ENCODE data around the gene CNDP1.

CNDP1 gene

DNA sequence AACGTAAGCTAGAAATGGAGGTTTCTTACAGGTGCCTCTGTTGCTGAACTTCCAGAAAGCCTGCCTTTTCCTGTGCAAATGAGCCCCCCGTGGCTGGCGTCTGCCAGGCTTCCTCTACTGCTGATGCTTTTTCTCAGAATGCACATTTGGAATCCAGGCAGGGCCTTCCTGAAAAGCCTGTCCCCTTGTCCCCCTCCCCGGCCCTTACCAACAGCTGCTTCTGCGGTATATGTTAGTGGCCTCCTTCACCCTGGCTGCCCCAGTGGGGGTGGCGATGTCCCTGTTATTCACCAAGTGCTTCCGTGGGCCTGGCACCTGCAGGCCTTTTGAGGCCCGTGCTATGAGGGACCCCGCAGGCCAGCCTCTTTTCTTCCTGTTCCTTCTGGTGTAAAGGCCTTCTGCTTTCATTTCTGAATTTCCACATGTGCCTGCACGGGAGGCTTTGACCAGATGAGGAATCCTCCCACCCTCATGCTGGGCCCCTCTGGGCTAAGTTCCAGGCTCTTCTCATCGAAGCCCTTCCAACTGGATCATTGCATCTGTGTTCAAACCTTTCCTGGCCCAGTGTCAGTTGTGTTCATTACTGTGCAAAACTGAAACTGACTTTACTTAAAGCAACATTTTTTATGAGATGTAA is 27.7 kb upstream of the CNDP1 start:
- in situ Hi-C loops (cut with HindIII; ENCODE audit: low sequenced_read_pairs): no loop called here

DNA sequence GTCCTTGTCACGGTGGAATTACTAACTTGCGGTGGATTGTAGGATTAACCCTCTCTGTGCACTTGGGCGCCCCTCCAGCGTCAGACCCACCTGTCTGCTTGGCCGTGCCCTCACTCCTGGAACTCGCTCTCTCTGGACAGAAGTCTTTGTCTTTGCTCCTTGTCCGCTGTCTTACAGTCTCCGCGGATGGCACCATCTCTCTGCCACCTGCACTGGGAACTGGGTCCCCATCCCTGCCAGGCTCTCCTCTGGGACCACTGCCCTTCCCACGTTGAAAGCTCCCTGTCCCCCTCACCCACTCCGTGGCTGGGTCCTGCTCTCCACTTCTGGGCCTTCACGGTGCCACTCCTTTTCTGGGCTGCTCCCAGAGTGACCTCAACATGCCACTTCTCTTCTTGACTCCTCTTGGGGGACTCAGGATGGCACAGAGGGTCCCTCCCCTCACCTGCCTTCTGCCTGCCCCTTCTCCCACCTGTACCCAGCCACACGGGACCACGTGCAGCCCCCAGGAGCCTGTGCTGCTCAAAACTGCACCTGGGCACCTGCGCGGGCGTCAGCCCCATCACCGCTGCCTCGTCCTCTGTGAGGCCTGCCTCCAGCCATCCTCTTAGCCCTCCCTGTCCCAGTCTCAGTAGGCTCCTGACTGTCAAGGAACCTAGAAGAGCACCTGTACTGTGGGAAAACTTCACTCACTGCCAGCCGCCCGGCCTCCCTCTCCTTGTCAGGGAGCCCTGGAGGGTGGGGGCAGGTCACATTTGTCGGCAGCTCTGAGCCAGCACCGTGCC is 27.0 kb upstream of the CNDP1 start:
- in situ Hi-C loops (cut with HindIII; ENCODE audit: low sequenced_read_pairs): no loop called here

DNA sequence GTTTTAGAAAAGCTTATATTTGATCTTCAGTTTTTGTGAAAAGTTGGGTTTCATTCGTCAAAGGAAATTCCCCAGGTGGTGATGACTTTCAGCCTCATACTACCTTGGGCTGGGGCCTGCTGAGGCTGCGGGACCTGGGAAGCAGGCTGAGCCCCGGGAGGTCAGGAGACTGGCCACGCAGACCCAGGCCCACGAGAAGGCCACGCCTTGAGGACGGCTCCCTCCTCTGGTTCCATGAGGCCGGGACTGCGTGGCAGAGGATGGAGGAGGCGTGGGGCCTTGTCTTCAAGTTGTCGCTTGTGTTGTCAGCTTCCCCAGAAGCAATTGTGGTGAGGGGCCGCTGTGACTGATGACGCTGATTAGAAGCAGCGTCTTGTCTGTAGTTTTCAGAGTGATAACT is 26.4 kb upstream of the CNDP1 start:
- in situ Hi-C loops (cut with HindIII; ENCODE audit: low sequenced_read_pairs): no loop called here

DNA sequence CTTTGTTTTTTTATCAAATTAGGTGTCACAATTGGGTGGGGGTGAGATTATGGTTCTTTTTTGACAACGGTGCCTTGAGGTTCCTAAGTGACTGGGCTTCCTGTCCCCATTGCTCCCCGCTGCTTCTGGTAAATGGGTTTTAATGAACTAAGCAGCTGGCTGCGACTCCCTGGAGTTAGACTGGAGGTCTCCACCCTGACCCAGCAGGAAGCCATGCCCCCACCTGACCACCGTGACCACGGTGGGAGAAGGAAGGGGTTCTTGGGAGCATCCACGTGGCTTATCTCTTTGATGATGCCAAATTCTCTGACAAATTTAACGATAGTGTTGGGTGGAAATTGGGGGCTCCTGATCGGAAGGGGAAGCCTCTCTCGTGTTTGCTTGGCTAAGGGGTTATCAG is 25.9 kb upstream of the CNDP1 start:
- in situ Hi-C loops (cut with HindIII; ENCODE audit: low sequenced_read_pairs): no loop called here

DNA sequence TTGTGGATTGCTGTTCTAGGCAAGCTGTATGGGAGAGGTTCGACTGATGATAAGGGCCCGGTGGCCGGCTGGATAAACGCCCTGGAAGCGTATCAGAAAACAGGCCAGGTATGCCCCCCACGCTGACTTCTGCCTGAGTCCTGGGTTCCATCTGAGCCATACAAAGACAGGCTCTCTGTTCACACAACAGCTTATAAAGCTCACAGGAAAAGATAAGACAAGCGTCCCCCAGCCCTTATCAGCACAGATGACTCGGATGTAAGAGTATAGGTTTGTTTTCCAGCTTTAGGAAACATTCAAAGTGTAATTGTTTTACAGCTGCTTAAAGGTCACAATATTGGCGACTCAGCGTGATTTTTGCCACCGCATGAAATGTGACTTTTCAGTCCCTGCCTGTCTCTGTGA is 25.5 kb upstream of the CNDP1 start:
- in situ Hi-C loops (cut with HindIII; ENCODE audit: low sequenced_read_pairs): no loop called here

DNA sequence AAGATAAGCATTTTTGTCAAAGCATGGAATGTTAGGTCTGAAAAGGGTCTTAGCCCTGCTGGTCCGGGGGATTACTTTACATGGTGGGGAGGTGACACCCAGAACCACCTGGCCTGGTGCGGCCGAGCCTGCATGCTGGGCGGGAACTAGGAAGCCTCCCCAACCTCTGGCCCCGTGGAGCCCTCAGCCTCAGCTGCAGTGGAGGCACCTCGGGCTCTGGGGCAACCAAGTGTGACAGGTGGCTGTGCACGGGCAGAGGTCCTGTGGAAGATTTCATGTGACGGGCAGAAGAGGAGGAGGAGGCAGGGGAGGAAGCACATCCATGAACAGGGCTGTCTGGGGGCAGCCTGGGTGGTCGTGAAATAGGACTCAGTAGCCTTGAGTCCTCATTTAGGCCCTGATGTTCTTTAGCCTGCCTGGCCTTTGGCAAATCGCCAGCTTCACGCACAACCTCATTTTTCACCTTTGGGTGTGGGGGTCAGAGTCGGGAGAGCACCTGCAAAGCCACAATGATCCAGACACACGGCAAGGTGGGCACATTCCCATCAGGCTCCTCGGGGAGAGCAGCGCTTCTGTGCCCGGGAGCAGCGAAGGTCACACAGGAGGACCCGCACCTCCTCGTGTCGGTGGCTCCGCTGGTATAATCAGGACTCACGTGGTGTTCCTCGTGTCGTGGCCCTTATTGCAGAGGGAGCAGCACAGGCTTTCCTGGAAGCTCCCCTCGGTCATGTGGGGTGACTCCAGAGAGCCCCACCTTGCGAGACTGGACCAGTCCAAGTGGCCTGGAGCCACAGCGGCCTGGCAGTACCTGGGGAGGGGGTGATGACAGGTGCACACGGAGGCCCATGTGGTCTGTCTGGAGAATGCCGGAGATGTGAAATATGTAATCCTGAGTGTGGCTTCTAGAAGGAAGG is 24.2 kb upstream of the CNDP1 start:
- in situ Hi-C loops (cut with HindIII; ENCODE audit: low sequenced_read_pairs): no loop called here

DNA sequence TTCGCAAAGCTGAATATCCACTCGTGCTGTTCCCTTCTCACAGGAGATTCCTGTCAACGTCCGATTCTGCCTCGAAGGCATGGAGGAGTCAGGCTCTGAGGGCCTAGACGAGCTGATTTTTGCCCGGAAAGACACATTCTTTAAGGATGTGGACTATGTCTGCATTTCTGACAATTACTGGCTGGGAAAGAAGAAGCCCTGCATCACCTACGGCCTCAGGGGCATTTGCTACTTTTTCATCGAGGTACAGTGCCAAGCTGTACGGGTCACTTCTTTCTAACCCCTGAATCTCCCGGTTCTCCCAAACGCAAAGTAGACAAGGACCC is 23.6 kb upstream of the CNDP1 start:
- in situ Hi-C loops (cut with HindIII; ENCODE audit: low sequenced_read_pairs): no loop called here

DNA sequence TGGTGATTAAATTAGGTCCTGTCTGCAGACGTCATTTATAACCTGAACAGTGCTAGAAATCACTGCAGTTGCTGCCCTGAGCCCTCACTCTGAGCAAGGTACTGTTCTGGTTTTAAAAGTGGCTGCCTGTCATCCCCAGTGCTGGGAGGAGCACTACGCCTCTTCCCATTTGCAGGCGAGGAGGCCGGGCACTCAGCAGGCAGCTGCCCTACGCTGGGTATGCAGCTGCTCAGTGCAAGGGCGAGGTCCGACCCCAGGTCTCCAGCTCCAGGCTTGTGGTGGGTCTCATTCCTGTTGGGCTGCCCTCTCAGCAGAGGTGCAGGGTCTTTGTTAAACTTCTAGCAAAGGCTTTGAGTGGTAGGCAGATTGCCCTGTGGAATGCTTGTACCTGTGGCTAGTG is 22.5 kb upstream of the CNDP1 start:
- in situ Hi-C loops (cut with HindIII; ENCODE audit: low sequenced_read_pairs): no loop called here

DNA sequence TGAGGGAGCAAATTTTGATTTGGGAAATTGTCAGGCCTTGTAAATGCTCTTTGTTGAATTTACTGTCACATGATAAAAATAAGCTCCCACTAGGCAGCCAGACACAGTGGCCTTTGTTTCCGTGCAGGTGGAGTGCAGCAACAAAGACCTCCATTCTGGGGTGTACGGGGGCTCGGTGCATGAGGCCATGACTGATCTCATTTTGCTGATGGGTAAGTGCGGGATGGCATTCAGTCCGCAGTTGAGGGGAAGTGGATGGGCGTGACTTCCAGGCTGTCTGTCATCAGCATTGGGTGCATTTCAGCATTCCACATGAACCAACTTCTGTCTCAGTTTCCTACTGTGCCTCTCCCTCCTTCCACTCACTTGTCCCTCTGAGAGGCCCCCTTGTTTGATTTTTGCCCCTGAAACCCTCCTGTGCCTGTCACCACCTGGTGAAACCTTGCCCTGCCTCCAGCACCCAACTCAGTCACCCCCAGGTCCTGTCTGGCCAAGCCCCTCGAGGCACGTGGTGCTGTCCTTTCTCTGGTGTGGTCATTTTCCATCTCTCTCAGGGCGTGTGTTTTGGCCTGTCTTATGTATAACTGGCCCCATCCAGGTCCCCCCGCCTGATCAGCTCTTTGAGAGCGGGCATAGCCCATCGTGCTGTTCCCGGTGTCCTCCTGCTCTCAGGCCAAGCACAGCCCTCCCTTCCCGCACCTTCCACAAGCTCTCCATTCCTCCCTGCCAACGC is 21.8 kb upstream of the CNDP1 start:
- in situ Hi-C loops (cut with HindIII; ENCODE audit: low sequenced_read_pairs): no loop called here

DNA sequence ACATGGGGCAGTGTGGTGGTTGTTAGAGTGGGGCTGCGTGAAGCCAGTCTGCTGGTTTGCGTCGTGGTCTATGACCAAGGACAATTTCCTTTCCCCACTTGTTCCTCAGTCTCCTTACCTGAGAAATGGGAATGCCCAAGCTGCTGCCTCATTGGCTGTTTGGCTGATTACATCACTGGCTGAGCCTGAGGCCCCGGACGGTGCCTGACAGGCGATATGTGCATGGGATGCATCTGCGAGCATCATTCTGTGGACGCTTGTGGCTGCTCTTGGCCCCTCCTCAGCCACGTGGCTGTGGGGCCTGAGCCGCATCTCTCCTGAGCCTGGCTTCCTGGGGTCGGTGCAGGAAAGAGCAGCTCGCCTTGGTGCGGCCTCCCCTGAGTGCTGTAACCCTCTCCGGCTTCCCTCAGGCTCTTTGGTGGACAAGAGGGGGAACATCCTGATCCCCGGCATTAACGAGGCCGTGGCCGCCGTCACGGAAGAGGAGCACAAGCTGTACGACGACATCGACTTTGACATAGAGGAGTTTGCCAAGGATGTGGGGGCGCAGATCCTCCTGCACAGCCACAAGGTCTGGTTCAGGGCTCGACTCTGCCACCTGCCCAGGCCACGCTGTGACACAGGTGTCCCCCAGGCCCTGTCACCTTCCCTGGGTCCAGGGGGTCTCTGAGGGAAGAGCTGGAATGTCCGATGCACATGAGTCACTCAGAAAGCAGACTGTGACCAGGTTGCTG is 21.0 kb upstream of the CNDP1 start:
- in situ Hi-C loops (cut with HindIII; ENCODE audit: low sequenced_read_pairs): no loop called here

DNA sequence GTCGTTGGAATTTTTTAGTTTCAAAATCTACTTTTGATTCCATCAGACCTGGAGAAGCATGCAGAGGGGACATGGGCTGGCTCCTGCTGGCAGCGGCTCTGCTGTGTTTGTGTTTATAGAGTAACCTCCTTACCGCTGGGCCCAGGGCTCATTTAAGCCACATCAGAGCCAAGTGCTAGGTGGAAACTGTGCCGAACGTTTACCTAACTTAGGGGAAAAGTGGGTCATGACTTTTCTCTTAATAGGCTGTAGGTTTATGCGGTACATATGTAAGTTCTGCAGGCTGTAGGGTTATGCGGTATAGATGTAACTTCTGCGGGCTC is 20.5 kb upstream of the CNDP1 start:
- in situ Hi-C loops (cut with HindIII; ENCODE audit: low sequenced_read_pairs): no loop called here

DNA sequence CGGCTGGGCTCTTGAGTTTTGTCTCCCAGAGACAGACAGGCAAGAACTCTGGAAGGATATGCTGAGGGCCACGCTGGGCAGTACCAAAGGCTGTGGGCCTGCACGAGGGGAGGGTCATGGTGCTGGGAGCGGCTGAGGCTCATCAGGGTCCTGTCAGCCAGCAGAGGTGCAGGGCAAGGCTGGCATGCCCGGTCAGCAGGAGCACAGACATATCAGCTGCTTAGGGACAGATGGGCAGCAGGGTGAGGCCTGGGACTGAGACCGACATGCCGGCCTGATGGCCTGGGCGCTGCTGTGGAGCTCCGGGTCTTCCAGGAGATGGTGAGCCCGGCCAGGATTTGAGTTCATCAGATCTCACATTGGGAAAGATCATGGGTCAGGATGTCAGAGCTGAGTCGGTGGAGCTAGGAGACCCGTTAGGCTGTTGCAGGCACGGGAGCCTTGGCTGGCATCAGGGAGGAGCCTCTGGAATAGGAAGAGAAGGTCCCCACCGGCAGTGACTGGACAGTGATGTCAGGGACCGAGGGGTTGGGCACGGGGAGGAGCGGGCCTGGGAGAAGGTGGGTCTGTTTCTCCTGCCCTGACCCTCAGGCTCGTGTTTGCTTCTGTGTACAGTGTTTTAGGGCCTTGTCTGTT is 19.3 kb upstream of the CNDP1 start:
- in situ Hi-C loops (cut with HindIII; ENCODE audit: low sequenced_read_pairs): no loop called here

DNA sequence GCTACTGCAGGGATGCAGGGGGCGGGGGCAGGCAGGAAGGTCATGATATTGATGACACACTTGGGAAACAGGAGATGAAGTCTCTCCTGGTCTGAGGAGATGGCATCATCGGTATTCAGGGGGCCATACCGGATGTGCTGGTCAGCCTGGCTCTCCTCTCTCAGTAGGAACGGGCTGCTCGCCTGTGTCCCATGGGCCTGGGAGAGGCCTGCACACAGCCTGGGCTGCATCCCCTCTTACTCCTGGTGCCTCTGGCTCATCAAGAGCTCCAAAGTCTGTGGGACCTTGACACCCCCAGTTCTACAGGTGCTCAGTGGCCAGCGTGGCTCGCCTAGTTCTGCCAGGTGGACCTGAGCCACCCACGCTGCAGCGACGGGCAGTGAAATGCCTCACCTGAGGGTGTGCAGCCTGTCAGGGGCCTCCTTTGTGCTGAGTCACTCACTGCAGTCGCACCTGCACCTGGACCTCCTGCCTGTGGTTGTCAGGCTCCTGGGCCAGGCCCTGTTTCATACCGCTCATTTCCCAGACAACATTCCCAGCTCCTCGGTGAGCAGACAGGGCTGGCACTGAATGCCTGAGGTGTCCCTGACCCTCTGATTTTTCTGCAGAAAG is 18.6 kb upstream of the CNDP1 start:
- in situ Hi-C loops (cut with HindIII; ENCODE audit: low sequenced_read_pairs): no loop called here

DNA sequence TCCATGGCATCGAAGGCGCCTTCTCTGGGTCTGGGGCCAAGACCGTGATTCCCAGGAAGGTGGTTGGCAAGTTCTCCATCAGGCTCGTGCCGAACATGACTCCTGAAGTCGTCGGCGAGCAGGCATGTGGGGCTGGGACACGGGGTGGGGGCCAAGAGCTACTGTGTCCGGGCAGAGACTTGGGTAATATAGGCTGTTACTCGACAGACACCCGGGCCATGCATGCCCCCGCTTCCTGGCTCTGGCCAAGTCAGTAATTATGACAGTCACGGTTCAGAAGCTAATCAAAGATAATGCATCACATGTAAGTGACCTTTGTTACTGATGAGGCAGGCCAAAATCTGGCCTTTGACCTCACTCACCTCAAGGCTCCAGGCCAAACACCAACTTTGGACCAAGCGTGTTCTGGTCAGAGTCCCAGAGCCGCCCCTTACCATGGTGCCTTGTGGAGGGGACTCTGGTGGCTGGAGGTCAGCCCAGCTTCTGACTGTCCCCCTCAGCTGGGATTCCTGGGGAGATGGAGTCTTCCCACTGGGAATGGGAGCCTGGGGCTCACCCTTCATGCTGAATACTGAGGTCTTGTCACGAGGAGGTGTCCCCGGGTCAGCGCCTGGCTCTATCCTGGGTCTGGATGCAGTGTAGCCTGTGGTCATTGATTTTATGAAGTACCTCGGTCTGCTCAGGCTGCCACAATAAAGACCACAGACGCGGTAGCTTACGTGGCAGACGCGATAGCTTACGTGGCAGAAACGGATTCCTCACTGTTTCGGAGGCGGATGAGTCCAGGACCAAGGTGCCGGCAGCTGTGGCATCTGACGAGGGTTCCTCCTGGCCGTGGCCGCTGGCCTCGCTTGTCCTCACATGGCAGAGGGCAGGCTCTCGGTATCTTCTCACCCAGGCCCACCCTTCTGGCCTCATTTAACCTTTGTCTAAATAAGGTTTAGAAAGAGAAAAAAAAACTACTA is 17.7 kb upstream of the CNDP1 start:
- in situ Hi-C loops (cut with HindIII; ENCODE audit: low sequenced_read_pairs): no loop called here

DNA sequence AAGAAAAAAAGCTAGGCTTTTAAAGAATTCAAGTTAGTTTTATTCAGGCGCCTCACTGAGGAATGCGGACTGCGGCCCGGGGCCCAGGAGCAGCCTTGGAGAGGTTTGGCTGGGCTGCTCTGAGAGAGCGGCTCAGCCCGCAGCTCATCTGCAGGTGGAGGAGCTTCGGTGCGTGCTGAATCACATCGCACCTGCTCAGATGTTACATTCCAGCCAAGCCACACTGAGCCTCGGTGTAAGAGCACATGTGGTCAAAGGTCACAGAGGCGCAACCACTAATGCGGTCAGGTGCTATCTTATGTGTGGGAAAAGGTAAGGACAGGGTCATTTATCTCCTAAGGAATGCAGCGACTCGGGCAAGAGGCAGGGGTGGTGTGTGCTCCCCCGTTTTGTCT is 17.1 kb upstream of the CNDP1 start:
- in situ Hi-C loops (cut with HindIII; ENCODE audit: low sequenced_read_pairs): no loop called here

DNA sequence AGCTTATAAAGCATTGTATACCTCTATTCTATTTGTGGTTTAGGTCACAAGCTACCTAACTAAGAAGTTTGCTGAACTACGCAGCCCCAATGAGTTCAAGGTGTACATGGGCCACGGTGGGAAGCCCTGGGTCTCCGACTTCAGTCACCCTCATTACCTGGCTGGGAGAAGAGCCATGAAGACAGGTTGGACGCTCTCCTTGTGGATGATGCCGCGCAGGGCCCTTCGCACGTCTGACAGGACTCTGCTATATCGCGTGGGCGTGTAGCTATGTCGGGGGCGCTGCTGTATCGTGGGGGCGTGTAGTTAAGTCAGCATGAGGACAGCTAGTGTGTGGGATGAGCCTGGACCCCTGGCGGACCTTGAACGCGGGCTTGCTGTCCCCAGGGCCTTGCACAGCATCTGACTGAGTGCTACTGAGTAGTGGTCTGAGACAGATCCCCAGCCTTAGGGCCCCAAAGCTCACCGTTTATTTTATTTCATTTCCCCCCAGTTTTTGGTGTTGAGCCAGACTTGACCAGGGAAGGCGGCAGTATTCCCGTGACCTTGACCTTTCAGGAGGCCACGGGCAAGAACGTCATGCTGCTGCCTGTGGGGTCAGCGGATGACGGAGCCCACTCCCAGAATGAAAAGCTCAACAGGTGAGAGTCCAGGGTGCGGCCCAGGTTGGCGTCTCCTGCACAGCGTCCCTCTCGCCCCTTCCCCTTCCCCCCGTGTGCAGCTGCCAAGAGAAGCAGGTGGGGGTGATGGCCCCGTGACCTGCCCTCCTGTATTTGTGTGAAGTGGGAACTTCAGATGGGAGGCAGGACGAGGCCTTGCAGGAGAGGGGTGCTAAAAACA is 15.6 kb upstream of the CNDP1 start:
- in situ Hi-C loops (cut with HindIII; ENCODE audit: low sequenced_read_pairs): no loop called here

DNA sequence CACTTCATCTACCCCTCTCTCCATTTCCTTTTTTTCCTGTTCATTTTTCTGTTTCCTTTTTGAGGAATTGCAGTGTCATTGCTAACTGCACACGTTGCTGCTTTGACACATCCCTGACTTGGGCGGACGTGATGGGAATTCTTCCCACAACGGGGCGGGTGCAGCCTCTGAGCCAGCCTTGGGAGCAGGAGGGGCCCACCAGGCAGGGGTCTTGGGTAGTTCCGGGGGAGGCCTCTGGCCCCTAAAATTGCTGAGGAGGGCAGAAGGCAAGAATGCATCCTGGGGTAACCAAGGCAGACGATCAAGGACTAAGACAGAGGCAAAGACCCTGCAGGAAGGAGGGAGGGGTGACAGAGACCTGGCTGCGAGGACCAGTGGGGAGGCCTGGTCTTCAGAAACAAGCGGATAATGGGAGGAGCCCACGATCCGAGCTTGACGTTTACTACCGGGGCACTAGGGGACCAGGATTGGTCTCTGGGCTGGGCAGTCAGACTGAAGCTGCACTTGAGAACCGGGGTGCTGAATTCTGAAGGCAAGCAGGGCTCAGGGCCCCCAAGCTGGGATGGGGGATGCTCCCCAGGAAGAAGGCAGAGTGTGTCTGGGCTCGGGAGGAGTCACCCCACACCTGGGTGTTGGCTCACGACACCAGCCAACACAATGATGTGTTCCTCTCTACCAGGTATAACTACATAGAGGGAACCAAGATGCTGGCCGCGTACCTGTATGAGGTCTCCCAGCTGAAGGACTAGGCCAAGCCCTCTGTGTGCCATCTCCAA is 14.8 kb upstream of the CNDP1 start:
- in situ Hi-C loops (cut with HindIII; ENCODE audit: low sequenced_read_pairs): no loop called here

Data from DLD1 (cell line).